GM12892 (cell line): ENCODE data around the gene GATA3.

Source experiments
- POLR2A ChIP-seq: IDR thresholded peaks from 2 replicates; pipeline ENCODE4 v1.6.1; 2011; ENCODE audit warnings: low read depth, low read length, control low read depth
- POLR2AphosphoS5 ChIP-seq: IDR thresholded peaks from 2 replicates; pipeline ENCODE4 v1.6.1; 2011; ENCODE audit warnings: low read depth, low read length, control low read depth
- TAF1 ChIP-seq: IDR thresholded peaks from 2 replicates; pipeline ENCODE4 v1.6.1; 2011; ENCODE audit warnings: low read depth, mild to moderate bottlenecking, control low read depth, low read length, borderline replicate concordance

DNA sequence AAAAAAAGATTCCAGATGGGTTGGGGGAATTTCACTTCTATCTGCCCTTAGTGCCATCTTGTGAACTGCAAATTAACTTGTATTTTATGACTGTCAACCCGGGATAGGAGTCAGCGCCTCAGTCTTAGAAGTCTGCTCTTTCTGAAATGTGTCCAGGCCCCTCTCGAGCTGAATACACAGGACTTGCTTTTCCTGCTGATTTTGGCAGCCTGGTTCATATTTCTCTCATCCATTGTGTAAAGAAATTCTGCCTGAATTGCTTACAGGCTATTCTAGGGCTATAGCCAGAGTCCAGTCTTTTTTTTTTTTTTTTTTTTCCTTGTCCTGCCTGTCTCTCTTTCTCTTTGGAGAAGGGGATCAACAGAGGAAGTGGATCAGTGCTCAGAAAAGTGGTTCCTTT lies 24.6 kb downstream of the GATA3 start:
- no peak for TF ChIP-seq POLR2A
- no peak for TF ChIP-seq TAF1
- no peak for TF ChIP-seq POLR2AphosphoS5
